GM19240 (cell line): ENCODE data around the gene PSMC5.

Experiments used
- DNase-seq: peaks from one replicate; pipeline ENCODE4 v3.0.0; 2011; ENCODE audit warnings: low spot score; ENCODE audit not compliant: insufficient read length

The PSMC5 gene

DNA sequence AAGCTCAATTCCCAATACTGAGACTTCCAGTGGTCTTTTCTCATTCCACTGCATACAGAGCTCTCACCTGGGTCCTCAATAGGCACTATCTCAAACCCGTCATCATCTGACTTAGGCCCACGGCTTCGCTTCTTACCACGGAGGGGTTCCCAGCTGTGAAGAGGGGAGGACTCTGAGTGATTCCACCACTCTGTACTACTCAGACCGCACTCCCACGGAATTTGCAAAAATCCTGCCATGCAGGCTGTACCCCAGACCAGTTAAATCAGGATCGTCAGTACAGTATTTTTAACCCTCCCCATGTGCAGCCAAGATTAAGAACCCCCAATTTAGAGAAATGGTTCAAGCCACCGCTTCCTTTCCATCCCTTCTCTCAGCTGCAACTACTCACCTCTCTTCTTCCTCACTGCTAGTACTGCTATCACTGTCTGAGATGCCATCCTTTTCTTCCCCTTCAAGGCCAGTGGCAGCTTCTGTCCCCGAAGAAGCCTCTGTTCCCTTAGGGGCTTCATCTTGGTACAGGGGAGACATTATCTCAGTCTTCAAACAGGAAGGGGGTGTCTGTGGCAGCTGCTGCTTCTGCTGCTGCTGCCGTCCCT, 6.2 kb upstream of the PSMC5 start:
- DNase-seq = no peak

DNA sequence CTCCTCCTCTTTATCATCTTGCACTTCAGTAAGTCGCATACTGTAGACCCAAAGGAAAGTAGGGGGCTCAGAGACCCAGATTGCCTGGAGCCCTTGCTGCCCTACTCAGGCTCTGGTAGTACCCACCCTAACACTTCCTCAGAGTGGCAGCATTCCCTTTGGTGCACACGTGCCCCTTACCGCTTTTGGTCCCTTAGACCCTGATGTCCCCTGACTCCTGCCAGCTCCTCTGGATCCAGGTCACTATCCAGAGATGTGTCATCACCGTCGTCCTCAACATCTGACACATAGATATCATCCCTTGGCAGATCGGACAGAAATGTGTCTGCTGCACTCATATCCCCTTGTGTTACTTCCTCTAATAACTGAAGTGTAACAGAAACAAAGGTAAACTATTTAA, 5.4 kb upstream of the PSMC5 start:
- DNase-seq = no peak

DNA sequence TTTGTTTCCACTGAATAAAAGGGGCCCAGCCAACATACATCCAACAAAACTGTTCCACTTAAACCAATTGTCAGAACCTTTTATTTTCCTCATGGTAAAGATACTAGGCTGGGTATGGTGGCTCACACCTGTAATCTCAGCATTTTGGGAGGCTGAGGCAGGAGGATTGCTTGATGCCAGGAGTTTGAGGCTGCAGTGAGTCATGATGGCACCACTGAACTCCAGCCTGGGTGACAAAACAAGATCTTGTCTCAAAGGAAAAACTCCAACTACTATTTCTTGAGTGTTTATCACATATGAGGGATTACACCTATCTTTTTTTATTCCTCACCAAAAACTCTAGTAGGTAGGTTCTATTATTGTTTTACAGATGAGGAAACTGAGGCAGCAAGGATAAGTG, 4.7 kb upstream of the PSMC5 start:
- DNase-seq = no peak

DNA sequence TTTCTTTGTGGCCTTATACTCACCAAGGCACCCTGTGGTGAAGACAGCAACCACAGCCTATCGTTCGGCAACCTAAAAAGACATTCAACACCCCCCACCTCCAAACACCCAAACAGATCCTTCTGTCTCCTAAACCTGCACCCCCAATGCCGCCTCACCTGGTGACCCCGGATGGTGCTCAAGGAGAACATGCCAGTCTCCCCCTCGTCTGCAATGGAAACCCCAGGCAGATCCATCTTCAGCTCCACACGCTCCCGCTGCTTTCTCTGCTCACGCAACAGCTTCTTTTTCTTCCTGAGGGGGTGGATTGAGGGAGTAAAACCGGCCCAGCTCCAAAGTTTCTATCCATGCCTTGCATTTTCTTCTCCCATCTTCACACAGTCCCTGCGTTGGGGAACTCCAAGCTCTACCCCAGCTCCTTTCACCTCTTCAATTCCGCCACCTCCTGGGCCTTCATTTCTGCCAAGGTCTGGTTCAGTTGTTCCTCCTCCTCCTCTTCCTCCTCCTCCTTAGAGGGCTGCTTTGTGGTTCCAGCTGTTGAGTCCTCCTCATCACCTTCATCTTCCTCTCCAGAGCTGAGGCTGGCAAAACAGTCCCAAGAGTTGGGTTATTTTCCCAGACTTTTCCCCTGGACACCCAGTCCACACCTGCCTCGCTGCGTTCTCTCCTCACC, 3.4 kb upstream of the PSMC5 start:
- no peak for DNase-seq

DNA sequence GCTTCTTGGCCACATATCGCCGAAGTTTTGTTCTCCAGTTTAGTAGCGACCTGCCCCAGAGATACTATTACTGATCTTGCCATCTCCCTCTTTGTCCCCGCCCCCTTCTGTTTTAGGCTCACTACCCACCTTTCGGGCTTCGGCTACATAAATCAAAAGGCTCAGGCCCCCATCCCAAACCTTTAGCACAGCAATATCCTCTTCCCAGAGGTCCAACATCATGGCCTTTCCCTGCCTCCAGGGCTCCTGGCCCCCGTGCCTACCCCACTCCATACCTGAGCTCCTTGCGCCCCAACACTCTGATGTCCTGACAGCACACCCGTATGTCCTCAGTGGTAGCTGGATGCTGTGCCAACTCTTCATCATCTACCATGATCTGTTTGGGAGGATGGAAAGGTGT, 2.9 kb upstream of the PSMC5 start:
- no peak for DNase-seq

DNA sequence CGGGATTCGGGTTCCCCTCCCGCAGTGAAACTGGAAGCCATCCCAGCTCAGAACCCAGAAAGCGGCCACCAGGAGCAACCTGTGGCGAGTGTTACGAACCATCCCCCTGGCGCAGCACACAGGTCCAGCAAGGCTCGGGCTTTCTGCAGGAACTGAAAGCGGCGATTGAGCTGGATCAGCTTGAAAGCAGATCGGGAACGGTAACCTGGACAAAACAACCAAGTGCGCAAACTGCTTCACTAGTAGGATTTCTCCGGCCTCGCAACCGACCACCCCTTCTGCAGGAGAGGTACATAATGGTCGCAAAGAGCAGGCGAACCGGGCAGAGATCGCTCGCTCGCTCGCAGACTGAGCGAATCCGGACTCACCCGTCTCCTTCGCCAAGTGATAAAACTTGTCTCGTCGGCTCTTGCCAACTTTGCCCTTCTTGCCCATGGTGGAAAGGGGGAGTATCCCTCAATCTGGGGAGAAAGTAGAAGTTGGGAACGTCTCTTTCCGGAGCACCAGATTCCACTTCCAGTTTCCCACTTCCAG, 696 bp upstream of the PSMC5 start:
- no peak for DNase-seq

DNA sequence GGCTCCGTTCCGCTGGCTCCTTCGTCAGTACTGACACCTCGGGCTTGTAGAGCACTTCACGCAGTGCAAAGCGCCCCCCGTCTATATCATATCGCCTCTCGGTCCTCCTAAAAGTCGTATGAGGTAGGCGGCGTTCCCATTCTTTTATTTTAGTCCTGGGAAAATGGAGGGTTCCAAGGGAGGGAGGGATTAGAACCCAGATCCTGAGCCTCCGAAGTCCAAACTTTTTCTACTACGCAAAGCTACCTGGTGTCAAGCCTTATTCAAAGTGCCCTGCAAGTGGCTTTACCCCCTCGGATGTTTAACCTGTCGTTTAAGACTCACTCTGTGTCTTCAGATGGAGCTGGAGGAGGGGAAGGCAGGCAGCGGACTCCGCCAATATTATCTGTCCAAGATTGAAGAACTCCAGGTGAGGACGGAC, 580 bp downstream of the PSMC5 start:
- DNase-seq = no peak

DNA sequence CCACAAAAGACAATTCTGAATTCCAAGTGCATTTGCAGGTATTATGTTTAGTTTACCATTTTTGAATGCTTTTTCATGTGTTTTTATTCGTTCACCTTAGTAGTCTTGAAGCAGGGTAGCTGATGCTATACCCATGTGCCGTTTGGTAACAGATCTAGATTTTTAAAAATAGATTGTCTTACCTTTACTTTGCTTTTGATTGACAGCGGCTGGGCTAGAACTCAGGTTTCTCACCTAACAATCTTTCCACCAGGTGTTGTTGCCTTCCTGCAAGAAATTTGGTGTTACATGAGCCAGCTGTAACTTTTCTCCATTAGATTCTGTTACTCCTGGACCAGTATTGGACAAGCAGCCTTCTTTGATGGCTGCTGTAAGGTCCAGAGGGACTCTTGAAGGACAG, 1.7 kb downstream of the PSMC5 start:
- no peak for DNase-seq

DNA sequence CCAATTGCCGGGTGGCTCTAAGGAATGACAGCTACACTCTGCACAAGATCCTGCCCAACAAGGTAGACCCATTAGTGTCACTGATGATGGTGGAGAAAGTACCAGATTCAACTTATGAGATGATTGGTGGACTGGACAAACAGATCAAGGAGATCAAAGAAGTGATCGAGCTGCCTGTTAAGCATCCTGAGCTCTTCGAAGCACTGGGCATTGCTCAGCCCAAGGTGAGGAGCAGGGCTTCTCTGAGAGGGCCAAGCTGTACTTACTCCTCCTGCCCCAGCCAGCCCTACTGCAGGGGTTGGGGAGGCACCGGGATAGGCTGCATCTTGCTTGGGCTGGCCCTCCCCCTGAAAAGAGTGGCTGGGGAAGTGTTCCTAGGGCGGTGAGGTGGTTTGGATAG, 3.0 kb downstream of the PSMC5 start:
- DNase-seq = no peak

DNA sequence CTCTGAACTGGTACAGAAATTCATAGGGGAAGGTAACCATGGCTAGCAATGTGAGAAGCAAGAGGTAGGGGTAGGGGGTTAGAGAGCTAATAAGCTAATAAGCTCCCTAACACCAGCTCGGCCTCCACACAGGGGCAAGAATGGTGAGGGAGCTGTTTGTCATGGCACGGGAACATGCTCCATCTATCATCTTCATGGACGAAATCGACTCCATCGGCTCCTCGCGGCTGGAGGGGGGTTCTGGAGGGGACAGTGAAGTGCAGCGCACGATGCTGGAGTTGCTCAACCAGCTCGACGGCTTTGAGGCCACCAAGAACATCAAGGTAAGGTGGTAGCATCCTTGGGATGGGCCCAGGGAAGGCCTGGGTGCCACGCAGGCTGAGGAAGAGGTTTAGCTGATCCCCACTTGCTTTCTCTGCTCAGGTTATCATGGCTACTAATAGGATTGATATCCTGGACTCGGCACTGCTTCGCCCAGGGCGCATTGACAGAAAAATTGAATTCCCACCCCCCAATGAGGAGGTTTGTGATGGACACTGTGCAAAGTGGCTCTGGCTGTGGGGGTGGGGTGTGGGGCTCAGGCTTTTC, 3.8 kb downstream of the PSMC5 start:
- DNase-seq = no peak

DNA sequence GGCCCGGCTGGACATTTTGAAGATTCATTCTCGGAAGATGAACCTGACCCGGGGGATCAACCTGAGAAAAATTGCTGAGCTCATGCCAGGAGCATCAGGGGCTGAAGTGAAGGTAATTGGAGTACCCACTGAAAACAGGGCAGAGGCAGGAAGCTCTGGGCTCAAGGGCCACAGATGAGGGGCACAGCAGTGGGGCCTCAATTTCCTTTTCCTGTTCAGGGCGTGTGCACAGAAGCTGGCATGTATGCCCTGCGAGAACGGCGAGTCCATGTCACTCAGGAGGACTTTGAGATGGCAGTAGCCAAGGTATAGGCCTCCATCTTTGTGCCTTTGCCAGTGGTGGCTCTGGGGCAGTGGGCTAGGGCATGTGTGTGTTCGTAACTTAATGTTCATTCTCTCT, 4.3 kb downstream of the PSMC5 start:
- DNase-seq = no peak

DNA sequence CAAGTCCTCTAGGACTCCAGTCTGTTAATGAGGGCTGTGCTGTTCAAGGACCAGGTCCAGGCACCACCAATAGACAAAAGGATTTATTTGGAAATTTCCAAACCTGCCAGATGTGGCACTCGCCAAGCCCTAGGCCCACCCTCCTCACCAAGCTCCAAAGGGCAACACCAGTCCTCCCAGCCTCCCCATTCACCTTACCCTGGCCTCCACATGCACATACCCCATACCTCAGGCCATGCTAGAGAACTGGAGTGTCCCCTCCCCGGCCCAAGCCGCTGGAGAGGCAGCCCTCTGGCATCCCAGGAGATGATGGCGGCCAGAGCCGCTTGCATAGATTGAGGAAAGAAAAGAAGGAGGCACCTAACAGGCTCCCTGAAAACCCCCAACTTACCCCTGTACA, 4.8 kb downstream of the PSMC5 start:
- DNase-seq = no peak

DNA sequence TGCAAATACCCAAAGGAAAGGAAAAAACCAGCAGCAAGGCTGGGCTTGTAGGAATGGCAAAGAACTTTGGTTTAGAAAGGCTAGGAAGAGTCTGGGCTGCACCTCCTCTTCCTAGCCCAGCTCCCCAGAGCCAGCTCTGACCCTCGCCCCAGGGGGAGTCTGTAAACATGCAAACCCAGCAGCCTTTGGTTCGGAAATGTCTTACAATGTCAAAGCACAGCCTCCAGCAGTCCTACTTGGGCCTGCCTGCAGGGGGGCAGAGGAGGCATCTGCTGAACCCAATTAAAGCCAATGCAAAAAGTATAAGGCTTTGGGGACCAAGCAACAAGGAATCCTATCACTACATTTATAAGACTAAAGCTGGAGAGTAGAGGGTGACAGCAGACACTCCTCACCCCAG, 5.2 kb downstream of the PSMC5 start:
- DNase-seq = no peak

DNA sequence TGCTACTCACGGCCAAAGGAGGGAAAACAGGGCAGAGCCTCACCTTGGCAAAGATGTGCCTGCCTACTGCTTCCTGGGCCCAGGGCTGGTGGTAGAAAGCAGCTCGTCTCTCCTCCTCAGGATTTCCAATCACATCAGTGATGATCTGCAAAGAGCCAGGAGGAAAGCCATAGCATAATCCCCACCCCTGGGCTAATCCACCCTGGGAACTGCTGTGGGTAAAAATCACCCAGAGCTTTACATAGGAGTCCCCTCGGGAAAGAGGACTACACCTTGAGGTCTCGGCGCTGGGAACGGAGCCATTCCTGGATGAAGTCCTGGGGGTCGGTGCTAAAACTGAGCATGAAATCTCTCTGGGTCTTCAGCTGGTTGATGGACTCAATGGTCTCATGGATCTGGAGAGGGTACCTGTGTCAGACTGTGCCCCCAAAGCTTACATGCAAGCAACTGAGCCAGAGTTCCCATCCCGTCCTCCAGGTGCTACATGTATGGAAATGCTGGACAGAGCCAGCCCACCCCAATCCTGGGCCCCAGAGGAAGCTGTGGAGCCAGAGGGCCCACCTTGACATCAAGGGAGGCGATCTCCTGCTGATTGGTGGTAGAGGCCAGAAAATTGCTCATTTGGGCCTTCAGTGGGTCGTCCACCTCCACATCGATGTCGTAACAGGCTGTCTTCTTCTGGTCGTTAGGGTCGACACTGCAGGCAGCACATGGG, 6.0 kb downstream of the PSMC5 start:
- no peak for DNase-seq

DNA sequence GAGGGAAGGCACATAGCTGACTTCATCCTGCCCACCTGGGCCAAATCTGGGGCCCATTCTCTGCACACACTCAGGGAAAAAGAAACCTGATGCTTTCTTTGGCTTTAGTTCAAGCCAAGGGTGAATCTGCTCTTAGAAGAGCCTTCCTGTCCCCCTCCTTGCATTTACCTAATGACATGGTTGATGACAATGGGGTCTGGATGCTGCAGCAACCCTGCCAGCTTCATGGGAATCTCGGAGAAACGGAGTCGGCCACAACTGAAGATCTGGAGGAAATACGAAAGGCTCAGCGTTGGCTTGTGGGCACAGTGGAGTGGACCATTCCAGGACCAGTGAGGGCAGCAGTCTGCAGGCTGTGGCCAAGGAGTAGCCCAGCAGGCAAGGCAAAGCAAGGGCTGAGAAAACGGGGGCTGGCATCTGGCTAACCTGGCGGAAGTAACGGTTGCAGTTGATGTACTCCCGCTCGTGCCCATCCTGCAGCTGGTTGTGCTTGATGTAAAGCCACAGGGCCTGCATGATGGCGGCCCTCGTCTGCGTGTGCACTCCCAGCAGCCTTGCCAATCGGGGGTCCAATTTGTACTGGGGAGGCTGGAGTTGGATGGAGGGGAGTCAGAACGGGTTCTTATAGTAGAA, 6.6 kb downstream of the PSMC5 start:
- no peak for DNase-seq

DNA sequence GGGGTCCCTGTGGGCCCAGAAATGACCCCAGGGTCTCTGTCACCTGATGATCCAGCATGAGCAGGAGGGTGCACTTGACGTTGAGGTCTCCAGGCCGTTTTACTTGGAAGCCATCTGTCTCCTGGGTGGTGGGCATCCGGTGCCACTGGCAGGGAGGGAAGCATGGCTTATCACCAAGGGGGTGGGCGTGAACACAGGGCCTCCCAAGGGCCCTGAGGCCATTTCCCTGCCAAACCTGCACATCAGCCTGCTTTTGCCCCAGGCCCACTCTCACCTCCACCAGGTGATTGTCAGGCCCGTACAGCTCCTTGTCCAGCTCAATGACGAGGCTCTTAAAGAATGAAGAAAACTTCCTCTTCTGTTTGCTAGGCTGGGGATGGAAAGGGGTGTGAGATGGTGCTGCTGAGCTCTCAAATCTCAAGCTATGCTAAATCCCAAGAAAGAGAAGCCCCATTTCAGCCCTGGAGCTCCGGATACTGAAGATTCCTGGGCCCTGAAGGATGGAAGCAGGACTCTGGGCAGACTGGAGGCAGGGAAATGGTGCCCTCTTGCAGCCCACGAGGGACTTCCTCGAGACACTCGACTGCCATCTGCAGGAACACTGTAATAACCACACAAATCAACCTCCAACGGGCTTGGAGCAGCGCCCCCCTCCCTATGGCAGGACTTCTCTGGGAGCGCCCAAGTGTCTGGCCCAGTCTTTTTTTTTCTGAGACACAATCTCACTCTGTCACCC, 7.4 kb downstream of the PSMC5 start:
- DNase-seq = peak; percentile 18

DNA sequence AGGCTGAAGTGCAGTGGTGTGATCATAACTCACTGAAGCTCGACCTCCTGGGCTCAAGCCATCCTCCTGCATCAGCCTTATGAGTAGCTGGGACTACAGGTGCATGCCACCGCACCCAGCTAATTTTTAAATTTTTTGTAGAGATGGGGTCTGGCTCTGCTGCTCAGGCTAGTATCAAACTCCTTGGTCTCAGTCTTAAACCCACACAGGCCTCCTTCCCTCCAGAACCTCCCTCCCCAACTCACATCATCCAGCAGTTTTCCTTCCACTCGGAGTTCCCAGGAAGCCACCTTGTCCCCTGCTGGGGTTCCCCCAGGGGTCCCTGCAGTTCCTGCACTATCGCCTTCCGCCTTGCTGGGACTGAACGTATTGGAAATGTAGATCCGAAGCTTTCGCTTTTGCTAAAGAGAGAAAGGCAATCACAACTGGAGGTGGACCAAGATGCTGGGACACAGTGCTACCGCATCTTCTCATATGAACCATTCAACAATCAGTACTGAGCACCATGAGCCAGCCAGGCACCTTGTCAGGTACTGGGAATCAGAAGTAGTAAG, 8.0 kb downstream of the PSMC5 start:
- no peak for DNase-seq

DNA sequence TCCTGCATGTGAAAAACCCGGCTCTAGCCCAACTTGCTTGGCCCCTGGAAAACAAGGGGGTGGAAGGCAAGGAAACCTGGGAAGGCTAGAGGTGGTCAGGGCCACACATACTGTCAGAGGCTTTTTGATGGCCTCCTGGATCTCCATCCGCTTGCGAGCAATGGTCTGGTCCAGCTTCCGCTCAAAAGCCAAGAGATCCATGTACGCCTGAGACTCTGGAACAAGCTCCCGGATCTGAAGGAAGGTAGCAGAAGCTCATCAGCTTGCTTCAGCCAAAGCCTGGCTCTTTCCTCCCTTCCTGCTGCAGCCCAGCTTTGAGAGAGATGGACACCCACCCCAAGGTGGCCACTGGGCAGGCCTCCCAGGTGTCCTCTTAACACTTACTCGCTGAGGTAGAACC, 9.6 kb downstream of the PSMC5 start:
- DNase-seq = no peak

DNA sequence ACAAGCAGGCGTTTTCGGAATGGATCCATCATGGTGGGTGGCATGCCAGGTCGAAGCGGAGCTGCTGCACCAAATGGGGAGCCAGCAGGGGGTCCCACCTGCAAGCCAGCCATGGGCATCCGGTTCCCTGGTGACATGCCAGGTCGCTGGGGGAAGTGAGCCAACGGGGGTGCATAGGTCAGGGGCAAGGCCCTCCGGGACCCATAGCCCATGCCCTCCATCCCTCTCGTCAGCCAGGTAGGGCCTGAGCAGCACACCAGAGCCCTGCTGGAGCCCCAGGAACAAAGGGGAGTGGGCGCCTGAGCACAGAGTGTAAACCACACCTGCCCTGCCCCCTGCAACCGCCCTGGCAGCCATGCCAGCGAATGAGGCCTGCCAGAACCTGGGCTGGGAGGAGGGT, 10.2 kb downstream of the PSMC5 start:
- no peak for DNase-seq

DNA sequence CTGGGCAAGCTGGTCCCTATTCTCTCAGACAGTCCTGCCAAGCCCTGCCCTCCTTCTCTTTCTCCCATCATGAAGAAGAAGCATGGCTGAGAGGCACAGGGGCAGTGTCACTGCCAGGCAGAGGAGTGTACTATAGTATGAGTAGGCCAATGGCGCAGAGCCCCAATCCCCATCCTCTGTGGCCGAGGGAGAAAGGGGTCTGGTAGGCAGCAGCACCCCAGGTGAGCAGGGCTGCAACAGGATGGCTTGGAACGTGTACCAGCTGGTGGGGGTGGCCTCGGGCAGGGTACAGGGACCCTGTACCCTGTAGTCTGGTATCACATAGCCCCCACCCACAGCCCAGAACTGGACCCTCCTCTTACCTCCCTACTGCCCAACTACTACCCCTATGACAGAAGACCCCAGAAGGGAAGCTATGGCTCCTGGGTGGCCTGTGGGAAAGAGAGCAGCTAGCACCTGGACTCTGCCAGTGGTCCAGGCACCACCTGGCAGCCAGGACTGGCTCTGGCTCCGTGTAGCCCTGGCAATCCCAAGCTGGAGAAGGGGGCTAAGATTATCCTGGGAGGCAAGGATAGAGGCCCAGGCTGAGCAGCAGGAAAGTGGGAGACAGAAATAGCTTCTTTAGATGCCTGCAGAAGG, 10.8 kb downstream of the PSMC5 start:
- no peak for DNase-seq
